HEK293 (cell line): ENCODE data around the gene ATP5ME.
"Not testable (repeated sequence)": the region's sequence is repeated elsewhere in the genome, so short reads cannot be mapped to it uniquely, and the experiment has no call there.

Source experiments
- CTCF ChIA-PET: fragments of 350-600 bp; formaldehyde crosslinking; extraction: SDS; loops from one replicate; lab custom pipeline; 2021; ENCODE audit warnings: antibody characterized with exemption; lab: Yijun Ruan, JAX
- POLR2A ChIA-PET: fragments of 300-600 bp; formaldehyde crosslinking; extraction: SDS; loops from one replicate; lab custom pipeline; 2020; ENCODE audit warnings: antibody characterized with exemption, inconsistent platforms; lab: Yijun Ruan, JAX
- H3K27ac ChIP-seq: fragments of 200-500 bp; sonication (Bioruptor generic); 2 replicates; pipeline ENCODE4 v1.5.1; 2014; ENCODE audit warnings: low read depth, low read length, control low read depth, inconsistent platforms; ENCODE audit errors: extremely low read depth
- H3K36me3 ChIP-seq, 2 experiments: fragments of 200-500 bp in 1 of 2; sonication (Bioruptor generic) in 1 of 2; 1 replicate in 1 of 2; 2 replicates in 1 of 2; pipeline ENCODE4 v1.5.1; 2014 to 2017; ENCODE audit warnings: inconsistent platforms in 2 of 2, low read length in 2 of 2; ENCODE audit not compliant: control insufficient read depth in 2 of 2, insufficient read depth in 1 of 2
- H3K4me1 ChIP-seq: fragments of 200-500 bp; sonication (Bioruptor generic); 2 replicates; pipeline ENCODE4 v1.5.1; 2014; ENCODE audit warnings: mild to moderate bottlenecking, low read length, inconsistent platforms; ENCODE audit not compliant: control insufficient read depth, insufficient read depth
- H3K4me3 ChIP-seq: 2 replicates; pipeline ENCODE4 v1.5.1; 2011; ENCODE audit warnings: low read depth, mild to moderate bottlenecking, control low read depth, low read length, moderate library complexity
- H3K9me3 ChIP-seq: fragments of 200-500 bp; sonication (Bioruptor generic); 2 replicates; pipeline ENCODE4 v1.5.1; 2014; ENCODE audit warnings: low read depth, low read length, inconsistent platforms; ENCODE audit not compliant: control insufficient read depth, insufficient read depth
- KLF16 ChIP-seq: fragments of 450-650 bp; formaldehyde crosslinking; IDR thresholded peaks from 2 replicates; pipeline ENCODE4 v1.5.1; 2017; ENCODE audit warnings: missing biosample characterization, missing genetic modification characterization
- MYNN ChIP-seq: fragments of 450-650 bp; formaldehyde crosslinking; IDR thresholded peaks from 2 replicates; pipeline ENCODE4 v1.5.1; 2016; ENCODE audit warnings: missing biosample characterization, missing genetic modification characterization, borderline replicate concordance
- ZBTB7A ChIP-seq: fragments of 450-650 bp; formaldehyde crosslinking; IDR thresholded peaks from 2 replicates; pipeline ENCODE4 v1.5.1; 2016; ENCODE audit warnings: low read depth, missing biosample characterization, missing genetic modification characterization
- ZEB2 ChIP-seq: fragments of 450-650 bp; formaldehyde crosslinking; IDR thresholded peaks from 2 replicates; pipeline ENCODE4 v1.5.1; 2016; ENCODE audit warnings: missing biosample characterization, missing genetic modification characterization
- ZIC2 ChIP-seq: fragments of 450-650 bp; formaldehyde crosslinking; IDR thresholded peaks from 2 replicates; pipeline ENCODE4 v1.5.1; 2016; ENCODE audit warnings: missing biosample characterization, missing genetic modification characterization
- ZNF202 ChIP-seq: fragments of 450-650 bp; formaldehyde crosslinking; IDR thresholded peaks from 2 replicates; pipeline ENCODE4 v1.5.1; 2016; ENCODE audit warnings: missing biosample characterization, missing genetic modification characterization, borderline replicate concordance
- ZNF274 ChIP-seq, 2 experiments: fragments of 200-500 bp in 1 of 2; fragments of 450-650 bp in 1 of 2; sonication (Bioruptor generic) in 1 of 2; formaldehyde crosslinking in 1 of 2; IDR thresholded peaks; 2 replicates each; pipeline versions ENCODE4 v1.5.1 to v1.6.1; 2014 to 2016; ENCODE audit warnings: borderline replicate concordance in 1 of 2, inconsistent platforms in 1 of 2, low read length in 1 of 2, missing biosample characterization in 1 of 2, missing genetic modification characterization in 1 of 2
- ZNF302 ChIP-seq: fragments of 450-650 bp; formaldehyde crosslinking; IDR thresholded peaks from 2 replicates; pipeline ENCODE4 v1.5.1; 2016; ENCODE audit warnings: missing biosample characterization, missing genetic modification characterization, low read depth
- ZNF311 ChIP-seq: fragments of 450-650 bp; formaldehyde crosslinking; IDR thresholded peaks from 2 replicates; pipeline ENCODE4 v1.5.1; 2017; ENCODE audit warnings: missing biosample characterization, missing genetic modification characterization, borderline replicate concordance
- ZNF341 ChIP-seq: fragments of 450-650 bp; formaldehyde crosslinking; IDR thresholded peaks from 2 replicates; pipeline ENCODE4; 2016; ENCODE audit warnings: low read depth, missing biosample characterization, missing genetic modification characterization
- ZNF394 ChIP-seq: fragments of 450-650 bp; formaldehyde crosslinking; IDR thresholded peaks from 2 replicates; pipeline ENCODE4 v1.5.1; 2016; ENCODE audit warnings: missing biosample characterization, missing genetic modification characterization, mild to moderate bottlenecking, moderate library complexity, borderline replicate concordance
- ZNF426 ChIP-seq: fragments of 450-650 bp; formaldehyde crosslinking; IDR thresholded peaks from 2 replicates; pipeline ENCODE4 v1.5.1; 2017; ENCODE audit warnings: missing biosample characterization, missing genetic modification characterization, mild to moderate bottlenecking, inconsistent platforms, moderate library complexity
- ZNF530 ChIP-seq: fragments of 450-650 bp; formaldehyde crosslinking; IDR thresholded peaks from 2 replicates; pipeline ENCODE4 v1.5.1; 2016; ENCODE audit warnings: low read depth, missing biosample characterization, missing genetic modification characterization
- ZNF548 ChIP-seq: fragments of 450-650 bp; formaldehyde crosslinking; IDR thresholded peaks from 2 replicates; pipeline ENCODE4 v1.5.1; 2016; ENCODE audit warnings: missing biosample characterization, missing genetic modification characterization
- ZNF596 ChIP-seq: fragments of 450-650 bp; IDR thresholded peaks from 2 replicates; pipeline ENCODE4 v1.5.0; 2018; ENCODE audit warnings: missing biosample characterization, mild to moderate bottlenecking, missing genetic modification characterization, moderate library complexity
- ZNF664 ChIP-seq: fragments of 450-650 bp; formaldehyde crosslinking; IDR thresholded peaks from 2 replicates; pipeline ENCODE4 v1.5.1; 2016; ENCODE audit warnings: missing biosample characterization, missing genetic modification characterization
- ZNF707 ChIP-seq: fragments of 450-650 bp; formaldehyde crosslinking; IDR thresholded peaks from 2 replicates; pipeline ENCODE4 v1.5.1; 2016; ENCODE audit warnings: missing biosample characterization, missing genetic modification characterization
- ZSCAN30 ChIP-seq: fragments of 450-650 bp; IDR thresholded peaks from 2 replicates; pipeline ENCODE4 v1.5.1; 2018; ENCODE audit warnings: missing biosample characterization, mild to moderate bottlenecking, missing genetic modification characterization, moderate library complexity
- TF ChIP-seq, protein P1 (sequence below): fragments of 450-650 bp; formaldehyde crosslinking; IDR thresholded peaks from 2 replicates; pipeline ENCODE4 v1.5.1; 2016; ENCODE audit warnings: missing biosample characterization, missing genetic modification characterization
- TF ChIP-seq, protein P2 (sequence below): fragments of 450-650 bp; formaldehyde crosslinking; IDR thresholded peaks from 2 replicates; pipeline ENCODE4 v1.5.1; 2016; ENCODE audit warnings: missing biosample characterization, missing genetic modification characterization

Gene ATP5ME

DNA sequence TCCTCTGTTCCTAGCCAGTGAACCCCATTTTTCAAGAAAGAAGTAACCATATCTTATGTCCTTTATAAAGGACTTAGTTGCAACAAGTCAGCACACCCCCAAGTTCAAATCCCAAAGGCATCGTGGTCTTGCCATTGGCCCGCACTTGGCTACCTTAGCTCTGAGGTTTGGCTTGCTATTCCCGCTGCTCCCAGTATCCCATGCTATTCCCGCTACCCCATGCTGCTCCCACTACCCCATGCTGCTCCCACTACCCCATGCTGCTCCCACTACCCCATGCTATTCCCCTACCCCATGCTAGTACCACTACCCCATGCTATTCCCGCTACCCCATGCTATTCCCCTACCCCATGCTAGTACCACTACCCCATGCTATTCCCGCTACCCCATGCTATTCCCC lies 5.9 kb downstream of the ATP5ME start:
- H3K9me3 ChIP-seq, POLR2A ChIA-PET, CTCF ChIA-PET: not testable (repeated sequence)

DNA sequence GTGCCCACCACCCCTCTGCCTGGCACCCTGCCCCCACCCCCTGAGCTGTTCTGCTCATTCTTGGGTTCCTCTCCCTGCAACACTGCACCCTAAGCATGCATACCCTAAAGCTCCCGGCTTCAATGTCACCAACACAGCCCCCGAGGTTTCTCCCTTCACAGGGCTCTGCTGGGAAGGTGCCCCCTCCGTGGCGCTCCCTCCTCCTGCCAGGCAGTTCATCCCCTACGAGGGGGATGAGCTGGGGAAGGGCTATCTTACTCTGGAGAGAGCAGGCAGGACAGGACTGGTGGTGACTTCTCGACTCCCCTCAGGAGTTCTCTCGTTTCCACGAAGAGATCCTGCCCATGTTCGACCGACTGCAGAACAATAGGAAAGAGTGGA lies 6.5 kb downstream of the ATP5ME start:
- H3K4me3 ChIP-seq: no peak overlapping the region
- H3K9me3 ChIP-seq: no peaks in the 10 kb centered on the region
- no peaks in the 10 kb centered on the region for H3K4me1 ChIP-seq
- POLR2A ChIA-PET: no interaction called here
- H3K36me3 ChIP-seq: peaks cover 0 to 21% of the 10 kb centered on the region in 2 experiments; a peak in 2 of 3 replicates
- CTCF ChIA-PET: no interaction called here
- TF ChIP-seq ZNF274 (IDR thresholded peaks at IDR 0.05; ENCODE audit: low read length) (no peak), ZNF274 (tag by site-specific recombination; IDR thresholded peaks at IDR 0.05; ENCODE audit: borderline replicate concordance) (no peak)
- no peak overlapping the region for H3K27ac ChIP-seq

More for the DNA sequence above, 5.9 kb downstream of the ATP5ME start:
- TF ChIP-seq ZIC2 (tag by site-specific recombination): peak; percentile 57
- TF ChIP-seq ZNF341 (tag by site-specific recombination): 0 out of 2 replicates have a peak, but pooled peaks have one; percentile 11
- TF ChIP-seq ZNF394 (tag by site-specific recombination): peak; percentile 72
- H3K4me1 ChIP-seq, H3K4me3 ChIP-seq, H3K27ac ChIP-seq: not testable (repeated sequence)
- peaks cover 0 to 27% of the 10 kb centered on the region in 2 experiments; a peak in 2 of 3 replicates for H3K36me3 ChIP-seq

DNA sequence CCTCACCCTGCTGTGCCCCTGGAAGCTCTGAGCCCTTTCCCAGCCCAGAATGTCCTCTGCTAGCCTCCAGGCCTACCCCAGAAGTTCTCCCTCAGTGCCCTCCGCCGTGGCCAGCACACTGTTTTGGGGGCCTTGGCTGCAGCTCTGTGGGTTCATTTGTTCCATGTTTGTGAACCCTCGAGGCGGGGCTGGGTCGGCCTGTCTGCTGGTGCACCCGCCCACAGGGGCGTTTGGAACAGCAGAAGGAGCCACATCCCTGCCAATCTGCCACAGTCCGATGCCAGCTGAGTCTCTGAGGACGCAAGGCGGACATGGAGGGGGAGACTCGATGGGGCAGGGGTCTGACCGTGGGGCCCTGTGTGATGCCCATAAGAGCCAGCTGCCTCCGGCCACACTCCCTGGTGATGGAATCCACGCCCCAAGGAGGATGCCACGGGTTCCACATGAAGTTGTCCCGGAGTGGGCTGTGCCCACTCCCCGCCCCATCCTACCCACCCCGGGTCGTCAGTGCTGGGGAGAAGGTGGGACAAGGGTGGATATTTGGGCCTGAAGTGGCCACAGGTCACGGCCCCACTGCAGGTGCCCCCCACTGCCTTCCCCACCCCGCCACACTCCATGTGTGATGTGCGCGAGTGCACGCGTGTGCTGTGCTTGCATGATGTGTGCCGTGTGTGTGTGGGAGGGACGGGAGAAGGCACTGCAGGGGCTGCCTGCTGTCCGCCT lies 7.1 kb downstream of the ATP5ME start:
- TF ChIP-seq ZNF530 (tag by site-specific recombination): no peak
- TF ChIP-seq ZNF302 (tag by site-specific recombination): no peak
- TF ChIP-seq, protein P1, sequence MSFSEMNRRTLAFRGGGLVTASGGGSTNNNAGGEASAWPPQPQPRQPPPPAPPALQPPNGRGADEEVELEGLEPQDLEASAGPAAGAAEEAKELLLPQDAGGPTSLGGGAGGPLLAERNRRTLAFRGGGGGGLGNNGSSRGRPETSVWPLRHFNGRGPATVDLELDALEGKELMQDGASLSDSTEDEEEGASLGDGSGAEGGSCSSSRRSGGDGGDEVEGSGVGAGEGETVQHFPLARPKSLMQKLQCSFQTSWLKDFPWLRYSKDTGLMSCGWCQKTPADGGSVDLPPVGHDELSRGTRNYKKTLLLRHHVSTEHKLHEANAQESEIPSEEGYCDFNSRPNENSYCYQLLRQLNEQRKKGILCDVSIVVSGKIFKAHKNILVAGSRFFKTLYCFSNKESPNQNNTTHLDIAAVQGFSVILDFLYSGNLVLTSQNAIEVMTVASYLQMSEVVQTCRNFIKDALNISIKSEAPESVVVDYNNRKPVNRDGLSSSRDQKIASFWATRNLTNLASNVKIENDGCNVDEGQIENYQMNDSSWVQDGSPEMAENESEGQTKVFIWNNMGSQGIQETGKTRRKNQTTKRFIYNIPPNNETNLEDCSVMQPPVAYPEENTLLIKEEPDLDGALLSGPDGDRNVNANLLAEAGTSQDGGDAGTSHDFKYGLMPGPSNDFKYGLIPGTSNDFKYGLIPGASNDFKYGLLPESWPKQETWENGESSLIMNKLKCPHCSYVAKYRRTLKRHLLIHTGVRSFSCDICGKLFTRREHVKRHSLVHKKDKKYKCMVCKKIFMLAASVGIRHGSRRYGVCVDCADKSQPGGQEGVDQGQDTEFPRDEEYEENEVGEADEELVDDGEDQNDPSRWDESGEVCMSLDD (tag by site-specific recombination): no peak
- no peak for TF ChIP-seq ZEB2 (tag by site-specific recombination)
- TF ChIP-seq ZNF664 (tag by site-specific recombination): no peak
- TF ChIP-seq MYNN (tag by site-specific recombination): no peak
- TF ChIP-seq KLF16 (tag by site-specific recombination): no peak
- no peak for TF ChIP-seq ZNF311 (tag by site-specific recombination)
- no peak for TF ChIP-seq ZNF548
- TF ChIP-seq, protein P2, sequence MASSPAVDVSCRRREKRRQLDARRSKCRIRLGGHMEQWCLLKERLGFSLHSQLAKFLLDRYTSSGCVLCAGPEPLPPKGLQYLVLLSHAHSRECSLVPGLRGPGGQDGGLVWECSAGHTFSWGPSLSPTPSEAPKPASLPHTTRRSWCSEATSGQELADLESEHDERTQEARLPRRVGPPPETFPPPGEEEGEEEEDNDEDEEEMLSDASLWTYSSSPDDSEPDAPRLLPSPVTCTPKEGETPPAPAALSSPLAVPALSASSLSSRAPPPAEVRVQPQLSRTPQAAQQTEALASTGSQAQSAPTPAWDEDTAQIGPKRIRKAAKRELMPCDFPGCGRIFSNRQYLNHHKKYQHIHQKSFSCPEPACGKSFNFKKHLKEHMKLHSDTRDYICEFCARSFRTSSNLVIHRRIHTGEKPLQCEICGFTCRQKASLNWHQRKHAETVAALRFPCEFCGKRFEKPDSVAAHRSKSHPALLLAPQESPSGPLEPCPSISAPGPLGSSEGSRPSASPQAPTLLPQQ: no peak
- no peak for TF ChIP-seq ZNF426 (tag by site-specific recombination)
- no peak for TF ChIP-seq ZSCAN30 (tag by site-specific recombination)
- no peak for TF ChIP-seq ZNF596 (tag by site-specific recombination)
- no peak for TF ChIP-seq ZNF202 (tag by site-specific recombination)
- TF ChIP-seq ZBTB7A (tag by site-specific recombination): no peak
- TF ChIP-seq ZNF707: no peak
- no peaks in the 10 kb centered on the region for H3K9me3 ChIP-seq
- peaks cover 0 to 15% of the 10 kb centered on the region in 2 experiments; a peak in 1 of 3 replicates for H3K36me3 ChIP-seq
- CTCF ChIA-PET: no interaction called here
- H3K4me3 ChIP-seq: no peak overlapping the region
- no peaks in the 10 kb centered on the region for H3K4me1 ChIP-seq
- H3K27ac ChIP-seq: no peak overlapping the region
- POLR2A ChIA-PET: no interaction called here
